GM12878 (cell line): ENCODE data around the gene LIX1L. TPM values are rescaled to one million over a fixed set of nuclear protein-coding genes. Genes with fewer than 3 reads are reported as not detected.

Experiments
- ATAC-seq: fragments of 200-7000 bp; cut with Tn5 transposase; 3 replicates; pipeline ENCODE4 v1.9.1; 2020; ENCODE audit warnings: mild to moderate bottlenecking, moderate library complexity
- BruUV-seq: library from RNA; stranded (reverse); fragments of 400-500 nt; replicated peaks from 2 replicates; lab custom pipeline; 2021; lab: Mats Ljungman, UMichigan
- CTCF ChIA-PET: fragments of 300-600 bp; sonication (Branson Sonifier 250); formaldehyde crosslinking; extraction: SDS; loops from one replicate; lab custom pipeline; 2021; ENCODE audit warnings: inconsistent platforms; lab: Yijun Ruan, JAX
- POLR2A ChIA-PET: fragments of 350-600 bp; formaldehyde crosslinking; extraction: SDS; loops from one replicate; lab custom pipeline; 2021; ENCODE audit warnings: inconsistent platforms; lab: Charles Lee
- RAD21 ChIA-PET: fragments of 300-600 bp; sonication (Branson Sonifier 250); formaldehyde crosslinking; loops from one replicate; lab custom pipeline; 2023; ENCODE audit warnings: antibody characterized with exemption; ENCODE audit not compliant: unreplicated experiment; lab: Charles Lee
- SMC1A ChIA-PET: fragments of 300-600 bp; sonication (Branson Sonifier 250); formaldehyde crosslinking; loops from one replicate; lab custom pipeline; 2023; ENCODE audit not compliant: unreplicated experiment, uncharacterized antibody; lab: Charles Lee
- DNase-seq: peaks from one replicate; pipeline ENCODE4 v3.0.0-alpha.2; 2011; ENCODE audit warnings: low read depth, low spot score
- FAIRE-seq: peaks from 3 replicates; lab custom pipeline; 2011; peaks lifted over from hg19 to GRCh38; lab: Jason Lieb, UNC
- H2AFZ ChIP-seq: 2 replicates; pipeline ENCODE4 v1.6.0; 2011; ENCODE audit warnings: low read depth, low read length, control low read depth; ENCODE audit not compliant: control insufficient read depth
- H3K27ac ChIP-seq: 2 replicates; pipeline ENCODE4 v1.5.1; 2011; ENCODE audit warnings: control low read depth; ENCODE audit not compliant: control insufficient read depth, insufficient read depth
- H3K27me3 ChIP-seq, 2 experiments: replicated peaks in 1 of 2; 2 replicates each; pipeline versions ENCODE4 v1.6.0 to v1.6.1; 2011; ENCODE audit warnings: low read length in 1 of 2; ENCODE audit not compliant: control insufficient read depth in 2 of 2, insufficient read depth in 2 of 2
- H3K36me3 ChIP-seq, 2 experiments: 2 replicates each; pipeline ENCODE4 v1.5.1; 2011; ENCODE audit warnings: low read length in 1 of 2; ENCODE audit not compliant: control insufficient read depth in 2 of 2, insufficient read depth in 2 of 2
- H3K4me1 ChIP-seq: 2 replicates; pipeline ENCODE4 v1.6.1; 2011; ENCODE audit warnings: mild to moderate bottlenecking, low read length, moderate library complexity, mixed read lengths; ENCODE audit not compliant: control insufficient read depth, insufficient read depth
- H3K4me2 ChIP-seq: 2 replicates; pipeline ENCODE4 v1.6.0; 2011; ENCODE audit warnings: control low read depth; ENCODE audit not compliant: control insufficient read depth, insufficient read depth
- H3K4me3 ChIP-seq: fragments of 200-600 bp; sonication (generic); 2 replicates; pipeline ENCODE4 v1.5.1; 2016
- H3K79me2 ChIP-seq: 2 replicates; pipeline ENCODE4 v1.6.0; 2011; ENCODE audit warnings: low read length; ENCODE audit not compliant: control insufficient read depth, insufficient read depth
- H3K9ac ChIP-seq: 2 replicates; pipeline ENCODE4 v1.8.0; 2011; ENCODE audit warnings: low read length, control low read depth, mixed read lengths; ENCODE audit not compliant: control insufficient read depth, insufficient read depth
- H3K9me3 ChIP-seq: replicated peaks from 3 replicates; pipeline ENCODE4 v1.5.1; 2011; ENCODE audit warnings: mild to moderate bottlenecking, low read length; ENCODE audit not compliant: control insufficient read depth, insufficient read depth
- H4K20me1 ChIP-seq: 2 replicates; pipeline ENCODE4 v1.6.0; 2011; ENCODE audit not compliant: control insufficient read depth, insufficient read depth
- ATF2 ChIP-seq: IDR thresholded peaks from 2 replicates; pipeline ENCODE4 v1.6.1; 2012; ENCODE audit warnings: low read length, inconsistent platforms
- ATF3 ChIP-seq: IDR thresholded peaks from 2 replicates; pipeline ENCODE4 v1.6.1; 2011; ENCODE audit warnings: low read depth, mild to moderate bottlenecking, low read length, moderate library complexity, borderline replicate concordance; ENCODE audit errors: extremely low read depth
- CEBPZ ChIP-seq: fragments of 150-350 bp; IDR thresholded peaks from 2 replicates; pipeline ENCODE4 v1.6.1; 2016; ENCODE audit warnings: low read depth, low read length
- CHD1 ChIP-seq: IDR thresholded peaks from 2 replicates; pipeline ENCODE4 v1.6.1; 2012; ENCODE audit warnings: low read depth, low read length, improper control_type of control experiment
- CHD4 ChIP-seq: fragments of 200-600 bp; sonication (generic); IDR thresholded peaks from 2 replicates; pipeline ENCODE4 v1.6.1; 2016; ENCODE audit warnings: mild to moderate bottlenecking
- CREM ChIP-seq: IDR thresholded peaks from 2 replicates; pipeline ENCODE4 v1.6.1; 2014; ENCODE audit warnings: antibody characterized with exemption, low read depth
- MXI1 ChIP-seq: fragments of 150-350 bp; IDR thresholded peaks from 2 replicates; pipeline ENCODE4 v1.6.1; 2011; ENCODE audit warnings: low read depth, mild to moderate bottlenecking, inconsistent platforms, low read length, improper control_type of control experiment
- RB1 ChIP-seq: fragments of 450-650 bp; formaldehyde crosslinking; IDR thresholded peaks from 2 replicates; pipeline ENCODE4 v1.6.1; 2017; ENCODE audit warnings: mild to moderate bottlenecking, borderline replicate concordance
- RBBP5 ChIP-seq: fragments of 200-600 bp; sonication (generic); conservative IDR thresholded peaks from 2 replicates; pipeline ENCODE4 v1.6.1; 2016
- RCOR1 ChIP-seq: conservative IDR thresholded peaks from 2 replicates; pipeline ENCODE4 v1.6.1; 2012; ENCODE audit warnings: low read depth, low read length, improper control_type of control experiment
- SIN3A ChIP-seq: IDR thresholded peaks from 2 replicates; pipeline ENCODE4 v1.6.1; 2012; ENCODE audit warnings: low read depth, low read length, improper control_type of control experiment
- SKIL ChIP-seq: fragments of 450-650 bp; IDR thresholded peaks from 2 replicates; pipeline ENCODE4 v1.6.1; 2017; ENCODE audit warnings: mild to moderate bottlenecking, low read depth, inconsistent platforms; ENCODE audit not compliant: poor library complexity, severe bottlenecking
- SRF ChIP-seq, 2 experiments: IDR thresholded peaks; 2 replicates each; pipeline ENCODE4 v1.6.1; 2011; ENCODE audit warnings: low read depth in 2 of 2, low read length in 2 of 2, mild to moderate bottlenecking in 1 of 2, moderate library complexity in 1 of 2
- ZNF207 ChIP-seq: fragments of 450-650 bp; IDR thresholded peaks from 2 replicates; pipeline ENCODE4 v1.6.1; 2014; ENCODE audit warnings: antibody characterized with exemption, mild to moderate bottlenecking, borderline replicate concordance
- WGBS: methylation state at CpG from one replicate; pipeline ENCODE4 v1.1.6; 2016; ENCODE audit warnings: low lambda C conversion rate; ENCODE audit not compliant: insufficient replicate concordance, insufficient coverage; ENCODE audit errors: missing lambda C conversion rate; 5-methylcytosine and 5-hydroxymethylcytosine counted together
- in situ Hi-C: fragments of 300-500 bp; cut with MboI; formaldehyde crosslinking; loops from 9 replicates; pipeline ENCODE4 v1.14.3; 2018; ENCODE audit warnings: mixed read lengths
- intact Hi-C: fragments of 100-400 bp; cut with micrococcal nuclease; formaldehyde crosslinking; loops from one replicate; pipeline ENCODE4 v1.14.2; 2022; ENCODE audit not compliant: unreplicated experiment
- polyA plus RNA-seq, 11 experiments: library from polyadenylated mRNA; depleted of rRNA in 4 of 11; unstranded in 6 of 11; stranded (reverse) in 5 of 11; fragments of >200 nt; fragmentation: Nextera tagmentation in 4 of 11; fragmentation: Illumina TruSeq in 1 of 11; extraction: Ambion mirVana in 4 of 11; extraction: Trizol in 1 of 11; gene quantifications; 1 replicate in 1 of 11; 2 replicates in 10 of 11; pipeline versions ENCODE4 v1.2.1 to v1.2.3, GENCODE V29; 2011 to 2016; ENCODE audit warnings: inconsistent platforms in 2 of 11, missing spikeins in 2 of 11, low read depth in 1 of 11
- total RNA-seq, 4 experiments: library from RNA; depleted of rRNA in 3 of 4; stranded (reverse); fragments of >200 nt in 3 of 4; fragmentation: Illumina TruSeq in 1 of 4; extraction: Trizol in 1 of 4; gene quantifications; 2 replicates each; pipeline versions ENCODE4 v1.2.1 to v1.2.3, GENCODE V29; 2013 to 2021

LIX1L gene
- total and polyA plus RNA-seq, 10 of the 15 experiments (the other 5 are each of a cell fraction or from before 2014, with no cell fraction given), result 5.5 to 48.2 (median 15.3) TPM

- TF ChIP-seq CEBPZ (no peak), CREM (no peak), SRF (IDR thresholded peaks at IDR 0.05; ENCODE audit: low read depth in 2 of 2, low read length in 2 of 2) (no peak), ATF3 (no peak)
Observed at GRCh38 chr1:145961425-145962156, 3.8 kb upstream of the LIX1L start (continued).

- ChIA-PET CTCF (interaction anchor here (1.7 kb wide), 1 partner anchor 116 kb away, joined by 3 read pairs; the partner anchor contains the start of gene NUDT17), POLR2A (interaction anchor here (6.0 kb wide), 1 partner anchor 17 kb away, joined by 102 read pairs; no protein-coding TSS in a partner anchor), SMC1A (no interaction called here), RAD21 (no interaction called here)
- no peak for FAIRE-seq
- H3K36me3 ChIP-seq, result no peaks in the 10 kb centered on the region
- intact Hi-C loops (loop anchor here (5.0 kb wide), 1 partner anchor 76 kb away; no protein-coding TSS in a partner anchor), in situ Hi-C loops (no loop called here)
- H3K4me3 ChIP-seq, result peak overlapping the region; percentile 80
- H3K9me3 ChIP-seq, result no peaks in the 10 kb centered on the region
- H3K27me3 ChIP-seq, result no peaks in the 10 kb centered on the region; a peak in 1 of 4 replicates
- no peak for DNase-seq
- H3K4me1 ChIP-seq, result peaks cover 19% of the 10 kb centered on the region
- ATAC-seq, result no peak
- no peaks in the 10 kb centered on the region for H4K20me1 ChIP-seq
- TF ChIP-seq CHD4, result no peak
- no peak for TF ChIP-seq SKIL
- no peak for TF ChIP-seq ZNF207
- TF ChIP-seq ATF2, result no peak
- TF ChIP-seq CHD1, result no peak
- TF ChIP-seq MXI1, result no peak
- TF ChIP-seq SIN3A, result no peak
- no peak for TF ChIP-seq RCOR1
- no peak for TF ChIP-seq RBBP5
- no peak for TF ChIP-seq RB1
- peak overlapping the region; percentile 78 for H3K4me2 ChIP-seq
- H3K9ac ChIP-seq, result peak overlapping the region; percentile 60; the same call in 1 of the 2 replicates
- BruUV-seq, result no TSS peak
- peaks cover 14% of the 10 kb centered on the region for H3K79me2 ChIP-seq
- peak overlapping the region; percentile 83 for H2AFZ ChIP-seq
- 2% methylated on average over 17 of the region's 22 CpGs for WGBS
- no peak overlapping the region for H3K27ac ChIP-seq
Observed at GRCh38 chr1:145961109-145961424, 3.2 kb upstream of the LIX1L start.
